ENCODE data around the gene KLHL21. TPM values are rescaled to one million over a fixed set of nuclear protein-coding genes. Genes with fewer than 3 reads are reported as not detected.

The KLHL21 gene
- total RNA-seq, 1 experiment from 2014 or later, result 27.5 TPM

DNA sequence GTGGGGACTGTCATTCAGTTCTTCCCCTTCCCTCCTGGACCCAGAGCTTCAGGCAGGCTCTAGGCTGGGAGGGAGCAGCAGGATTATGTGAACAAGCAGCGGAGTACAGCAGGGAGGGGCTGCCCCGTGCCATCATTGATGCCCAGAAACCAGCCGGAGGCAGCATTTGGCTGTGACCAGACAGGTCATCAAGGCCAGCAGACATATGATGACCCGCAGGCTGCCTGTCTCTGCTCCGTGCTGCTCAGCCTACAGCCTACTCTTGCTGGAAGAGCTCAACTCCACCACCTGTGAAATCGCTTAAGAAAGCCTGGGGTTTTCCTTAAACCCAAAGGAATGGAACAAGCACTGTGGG lies 4.9 kb downstream of the KLHL21 start:
- no peak for TF ChIP-seq YY1 (IDR thresholded peaks at IDR 0.05; ENCODE audit: extremely low read depth, insufficient replicate concordance, low read depth, low read length)
- TF ChIP-seq ELF1 (IDR thresholded peaks at IDR 0.05; ENCODE audit: borderline replicate concordance, low read depth), result no peak
- no peak for TF ChIP-seq ZBTB33 (IDR thresholded peaks at IDR 0.05; ENCODE audit: extremely low read depth, insufficient replicate concordance, low read length)
- TF ChIP-seq, protein P1, sequence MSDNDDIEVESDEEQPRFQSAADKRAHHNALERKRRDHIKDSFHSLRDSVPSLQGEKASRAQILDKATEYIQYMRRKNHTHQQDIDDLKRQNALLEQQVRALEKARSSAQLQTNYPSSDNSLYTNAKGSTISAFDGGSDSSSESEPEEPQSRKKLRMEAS (IDR thresholded peaks at IDR 0.05), result no peak
- no peak for TF ChIP-seq RAD21 (IDR thresholded peaks at IDR 0.05; ENCODE audit: low read depth)
- TF ChIP-seq POLR2A (IDR thresholded peaks at IDR 0.05; ENCODE audit: borderline replicate concordance, extremely low read depth, insufficient read depth, insufficient read length), result no peak
- no peak for TF ChIP-seq ZNF274 (IDR thresholded peaks at IDR 0.05; ENCODE audit: low read depth, low read length)
- no peak for TF ChIP-seq SP1 (IDR thresholded peaks at IDR 0.05; ENCODE audit: low read depth)
- TF ChIP-seq SRF (IDR thresholded peaks at IDR 0.05; ENCODE audit: low read depth), result no peak
- no peak for TF ChIP-seq POLR2AphosphoS5 (IDR thresholded peaks at IDR 0.05; ENCODE audit: low read depth, low read length)
- no peak for TF ChIP-seq REST (IDR thresholded peaks at IDR 0.05; ENCODE audit: low read depth)
- TF ChIP-seq EGR1 (IDR thresholded peaks at IDR 0.05; ENCODE audit: low read depth), result no peak
- TF ChIP-seq EZH2phosphoT487 (IDR thresholded peaks at IDR 0.05; ENCODE audit: borderline replicate concordance), result no peak
- TF ChIP-seq JUND (IDR thresholded peaks at IDR 0.05), result no peak
- TF ChIP-seq, protein P2, sequence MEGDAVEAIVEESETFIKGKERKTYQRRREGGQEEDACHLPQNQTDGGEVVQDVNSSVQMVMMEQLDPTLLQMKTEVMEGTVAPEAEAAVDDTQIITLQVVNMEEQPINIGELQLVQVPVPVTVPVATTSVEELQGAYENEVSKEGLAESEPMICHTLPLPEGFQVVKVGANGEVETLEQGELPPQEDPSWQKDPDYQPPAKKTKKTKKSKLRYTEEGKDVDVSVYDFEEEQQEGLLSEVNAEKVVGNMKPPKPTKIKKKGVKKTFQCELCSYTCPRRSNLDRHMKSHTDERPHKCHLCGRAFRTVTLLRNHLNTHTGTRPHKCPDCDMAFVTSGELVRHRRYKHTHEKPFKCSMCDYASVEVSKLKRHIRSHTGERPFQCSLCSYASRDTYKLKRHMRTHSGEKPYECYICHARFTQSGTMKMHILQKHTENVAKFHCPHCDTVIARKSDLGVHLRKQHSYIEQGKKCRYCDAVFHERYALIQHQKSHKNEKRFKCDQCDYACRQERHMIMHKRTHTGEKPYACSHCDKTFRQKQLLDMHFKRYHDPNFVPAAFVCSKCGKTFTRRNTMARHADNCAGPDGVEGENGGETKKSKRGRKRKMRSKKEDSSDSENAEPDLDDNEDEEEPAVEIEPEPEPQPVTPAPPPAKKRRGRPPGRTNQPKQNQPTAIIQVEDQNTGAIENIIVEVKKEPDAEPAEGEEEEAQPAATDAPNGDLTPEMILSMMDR (IDR thresholded peaks at IDR 0.05 in 2 of 3, conservative IDR thresholded peaks at IDR 0.05 in 1 of 3; ENCODE audit: borderline replicate concordance in 1 of 3, insufficient read depth in 1 of 3, low read depth in 2 of 3, low read length in 2 of 3), result no peak
- ATAC-seq (no peak), DNase-seq (ENCODE audit: low read depth, low spot score) (no peak)
- intact Hi-C loops (cut with micrococcal nuclease), result no loop called here
- H3K9me2 ChIP-seq (ENCODE audit: insufficient read depth), result no peaks in the 10 kb centered on the region
- H3K27me3 ChIP-seq (ENCODE audit: insufficient read depth, low read length), result no peaks in the 10 kb centered on the region
- RAD21 ChIA-PET (ENCODE audit: low non-redundant PET in 1 of 2, low total read pairs in 2 of 2, uncharacterized antibody in 2 of 2, unreplicated experiment in 2 of 2), result no interaction called here
- H3K9me3 ChIP-seq (ENCODE audit: control insufficient read depth in 1 of 2, insufficient read depth in 1 of 2, low read depth in 1 of 2, low read length in 2 of 2), result no peaks in the 10 kb centered on the region
- no peak overlapping the region for H3K9ac ChIP-seq (ENCODE audit: low read length)
- peaks cover 94% of the 10 kb centered on the region for H3K79me2 ChIP-seq (ENCODE audit: insufficient read depth, low read length)
- no peak overlapping the region for H2AFZ ChIP-seq (ENCODE audit: low read depth, low read length, poor library complexity, severe bottlenecking)
- H3K36me3 ChIP-seq (ENCODE audit: control insufficient read depth in 1 of 2, insufficient read depth in 2 of 2, low read length in 2 of 2), result peaks cover 22 to 66% of the 10 kb centered on the region in 2 experiments; a peak in 3 of 4 replicates
- POLR2A ChIA-PET, result interaction anchor here (0.6 kb wide), 1 partner anchor 18 kb away, joined by 3 read pairs; the partner anchor contains the start of gene ZBTB48
- H3K27ac ChIP-seq (ENCODE audit: low read depth, low read length), result no peak overlapping the region
- CTCF ChIA-PET, result no interaction called here
- BruUV-seq (replicated peaks), result no TSS peak
- H3K4me2 ChIP-seq (ENCODE audit: low read length), result no peak overlapping the region
- H3K4me3 ChIP-seq (replicated peaks in 1 of 2; ENCODE audit: low read depth in 1 of 2, low read length in 2 of 2), result no peak overlapping the region
- H4K20me1 ChIP-seq (ENCODE audit: insufficient read depth), result peaks cover 14% of the 10 kb centered on the region; the same call in 1 of the 2 replicates
- peaks cover 8 to 14% of the 10 kb centered on the region in 2 experiments for H3K4me1 ChIP-seq (ENCODE audit: control insufficient read depth in 1 of 2, insufficient read depth in 2 of 2, low read length in 2 of 2)
